Right lobe of liver (tissue), 6 donors: ENCODE measurements around the gene TOPORS. TPM values are rescaled to one million over a fixed set of nuclear protein-coding genes. Genes with fewer than 3 reads are reported as not detected.
A peak's percentile ranks its signal among the peaks of the same experiment; 100 is the strongest.

Experiments
- ATAC-seq, 4 donors: fragments of 200-7000 bp; cut with Tn5 transposase; one replicate each; pipeline ENCODE4 v1.9.1; 2020; ENCODE audit warnings: mild to moderate bottlenecking in 4 of 4, moderate library complexity in 4 of 4
- DNase-seq, 3 donors: peaks; one replicate each; pipeline ENCODE4 v3.0.0-alpha.2; 2020
- H3K27ac ChIP-seq, 3 donors: fragments of 200-600 bp; one replicate each; pipeline ENCODE4 v1.8.0; 2022
- H3K27me3 ChIP-seq, 2 donors: fragments of 200-600 bp; one replicate each; pipeline ENCODE4 v1.8.0; 2022
- H3K36me3 ChIP-seq, 4 donors: fragments of 200-600 bp; sonication (generic) in 1 of 4; one replicate each; pipeline versions ENCODE4 v1.5.1 to v1.8.0; 2017 to 2022; ENCODE audit warnings: control low read depth in 1 of 4
- H3K4me1 ChIP-seq, 4 donors: fragments of 200-600 bp; sonication (generic) in 1 of 4; one replicate each; pipeline versions ENCODE4 v1.5.1 to v1.8.0; 2017 to 2022; ENCODE audit warnings: control low read depth in 1 of 4
- H3K4me3 ChIP-seq, 3 donors: fragments of 200-600 bp; one replicate each; pipeline ENCODE4 v1.8.0; 2022
- H3K9me3 ChIP-seq, 4 donors: fragments of 200-600 bp; sonication (generic) in 1 of 4; one replicate each; pipeline versions ENCODE4 v1.5.1 to v1.8.0; 2017 to 2022; ENCODE audit warnings: control low read depth in 1 of 4
- POLR2A ChIP-seq: fragments of 450-650 bp; IDR thresholded peaks from one replicate; pipeline ENCODE4 v1.6.1; 2017; ENCODE audit warnings: antibody characterized with exemption, mild to moderate bottlenecking
- WGBS: methylation state at CpG from one replicate; pipeline ENCODE4 v1.1.6; 2018; ENCODE audit warnings: low coverage, low lambda C conversion rate; ENCODE audit not compliant: insufficient coverage; ENCODE audit errors: missing lambda C conversion rate; 5-methylcytosine and 5-hydroxymethylcytosine counted together
- intact Hi-C, 2 donors: fragments of 100-400 bp; cut with DNase I; formaldehyde crosslinking; loops; one replicate each; pipeline versions ENCODE4 v1.11.2 to v1.14.1; 2022
- total RNA-seq, 6 experiments: library from RNA; depleted of rRNA in 2 of 6; stranded (reverse); fragments of >200 nt in 2 of 6; fragmentation: NEBNext Ultra II Directional in 3 of 6; extraction: Animal tissue kit (Norgen Biotek cat#: 25700) in 3 of 6; gene quantifications; one replicate each; pipeline versions ENCODE4 v1.1.0 to v1.2.4, GENCODE V29; 2016 to 2023
- TF ChIP-seq, protein P1 (sequence below), 4 donors: fragments of 200-600 bp in 3 of 4; fragments of 450-650 bp in 1 of 4; IDR thresholded peaks; one replicate each; pipeline versions ENCODE4 v1.5.1 to v1.8.0; 2016 to 2022; ENCODE audit warnings: antibody characterized with exemption in 4 of 4, mild to moderate bottlenecking in 2 of 4
- donor health status: DM: no; HTN: yes; CAD: no.
- donor health status: DM: no; HTN: no; CAD: no.
- donor health status: DM: no; HTN: no; CAD: no.
- donor health status: DM: no; HTN: yes; CAD: no.
- donor health status: DM: no; HTN: yes; CAD: no.

Gene TOPORS
- total RNA-seq, 6 experiments from 2014 or later: 6.0 to 9.6 (median 7.9) TPM

DNA sequence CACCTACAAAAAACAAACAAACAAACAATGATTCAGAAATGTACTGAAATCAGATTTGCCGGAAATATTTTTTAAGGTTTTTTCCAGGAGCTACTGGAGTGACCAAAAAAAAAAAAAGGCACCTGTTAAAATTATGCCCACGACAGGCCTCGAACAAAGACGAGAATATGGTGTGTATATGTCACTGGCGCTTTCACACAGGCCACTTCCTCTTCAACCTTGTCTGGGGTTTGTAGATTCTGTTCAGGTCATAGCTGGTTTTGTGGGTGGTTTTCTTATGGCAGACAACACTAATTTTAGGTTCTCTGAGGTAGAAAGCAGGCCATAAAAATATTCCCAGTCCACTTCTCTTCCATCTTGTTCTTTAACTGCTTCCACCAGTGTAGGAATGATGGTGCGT is 13.6 kb upstream of the TOPORS start:
- Histone ChIP-seq H3K4me1 (no peaks in the 10 kb centered on the region), H3K36me3 (peaks cover 0 to 34% (median 5%) of the 10 kb centered on the region in 4 donors), H3K27me3 (no peaks in the 10 kb centered on the region), H3K9me3 (no peaks in the 10 kb centered on the region), H3K27ac (no peak overlapping the region), H3K4me3 (no peak overlapping the region)
- DNase-seq (no peak), ATAC-seq (no peak)
- no peak for TF ChIP-seq POLR2A
- TF ChIP-seq, protein P1, sequence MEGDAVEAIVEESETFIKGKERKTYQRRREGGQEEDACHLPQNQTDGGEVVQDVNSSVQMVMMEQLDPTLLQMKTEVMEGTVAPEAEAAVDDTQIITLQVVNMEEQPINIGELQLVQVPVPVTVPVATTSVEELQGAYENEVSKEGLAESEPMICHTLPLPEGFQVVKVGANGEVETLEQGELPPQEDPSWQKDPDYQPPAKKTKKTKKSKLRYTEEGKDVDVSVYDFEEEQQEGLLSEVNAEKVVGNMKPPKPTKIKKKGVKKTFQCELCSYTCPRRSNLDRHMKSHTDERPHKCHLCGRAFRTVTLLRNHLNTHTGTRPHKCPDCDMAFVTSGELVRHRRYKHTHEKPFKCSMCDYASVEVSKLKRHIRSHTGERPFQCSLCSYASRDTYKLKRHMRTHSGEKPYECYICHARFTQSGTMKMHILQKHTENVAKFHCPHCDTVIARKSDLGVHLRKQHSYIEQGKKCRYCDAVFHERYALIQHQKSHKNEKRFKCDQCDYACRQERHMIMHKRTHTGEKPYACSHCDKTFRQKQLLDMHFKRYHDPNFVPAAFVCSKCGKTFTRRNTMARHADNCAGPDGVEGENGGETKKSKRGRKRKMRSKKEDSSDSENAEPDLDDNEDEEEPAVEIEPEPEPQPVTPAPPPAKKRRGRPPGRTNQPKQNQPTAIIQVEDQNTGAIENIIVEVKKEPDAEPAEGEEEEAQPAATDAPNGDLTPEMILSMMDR (IDR thresholded peaks at IDR 0.05): no peak
- intact Hi-C loops: no loop called here
- WGBS: 87% methylated on average over 6 of the region's 6 CpGs

DNA sequence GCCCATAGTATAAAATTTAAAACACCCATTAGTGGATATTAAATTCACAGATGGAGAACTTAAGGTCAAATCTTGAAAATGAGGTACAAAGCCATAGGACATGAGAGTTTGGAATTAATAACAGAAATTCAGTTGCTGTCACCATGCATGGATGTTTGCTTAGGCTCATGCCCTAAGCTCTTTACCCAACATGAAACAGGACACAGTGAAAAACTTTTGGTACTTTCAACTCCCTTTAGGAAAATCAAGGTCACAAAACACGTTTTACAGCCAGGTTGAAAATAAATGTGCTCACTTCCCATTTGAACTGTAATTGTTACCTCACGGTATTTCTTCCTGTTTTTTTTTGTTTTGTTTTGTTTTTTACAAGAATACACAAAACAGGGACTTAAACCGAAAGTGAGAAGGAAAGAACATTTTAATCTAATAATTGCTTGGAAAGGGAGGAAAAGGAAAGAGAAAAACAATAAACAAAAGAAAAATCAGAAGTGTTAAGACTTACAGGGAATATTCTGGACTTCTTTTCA is 6.1 kb upstream of the TOPORS start:
- no peak for DNase-seq
- Histone ChIP-seq H3K4me1 (peaks cover 0 to under 1% (median 0%) of the 10 kb centered on the region in 4 donors), H3K27me3 (no peaks in the 10 kb centered on the region), H3K27ac (no peak overlapping the region), H3K9me3 (no peaks in the 10 kb centered on the region), H3K36me3 (no peaks in the 10 kb centered on the region), H3K4me3 (no peak overlapping the region)
- intact Hi-C loops: no loop called here
- peak in 1 of 4 donors; percentile 15 for ATAC-seq
- TF ChIP-seq, protein P1 (IDR thresholded peaks at IDR 0.05): no peak
- no peak for TF ChIP-seq POLR2A
- 30% methylated on average over 3 of the region's 3 CpGs for WGBS

DNA sequence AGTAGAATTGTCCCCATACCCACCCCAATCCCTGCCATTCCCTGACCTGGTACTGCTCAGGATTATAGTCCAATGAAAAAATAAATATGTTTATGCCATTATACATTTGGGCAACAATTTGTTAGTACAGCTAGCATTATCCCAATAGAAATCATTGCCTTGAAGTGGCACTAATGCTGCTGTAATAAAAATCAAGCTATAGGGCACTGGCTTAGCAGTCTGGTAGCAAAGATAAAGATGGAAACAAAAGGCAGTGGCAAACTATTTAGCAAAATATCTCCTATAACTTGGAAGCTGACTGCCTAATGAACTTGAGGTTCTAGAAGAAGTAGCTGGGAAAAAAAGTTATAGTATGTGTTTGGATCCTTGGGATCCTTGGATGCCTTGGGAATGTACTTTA is 2.2 kb upstream of the TOPORS start:
- no peak overlapping the region for H3K27ac ChIP-seq
- peaks cover 0 to 13% (median 5%) of the 10 kb centered on the region in 4 donors for H3K4me1 ChIP-seq
- ATAC-seq (no peak), DNase-seq (no peak)
- no peaks in the 10 kb centered on the region for H3K27me3 ChIP-seq
- intact Hi-C loops: no loop called here
- H3K36me3 ChIP-seq: no peaks in the 10 kb centered on the region
- no peaks in the 10 kb centered on the region for H3K9me3 ChIP-seq
- H3K4me3 ChIP-seq: no peak overlapping the region
- TF ChIP-seq, protein P1 (IDR thresholded peaks at IDR 0.05): no peak
- TF ChIP-seq POLR2A: no peak

DNA sequence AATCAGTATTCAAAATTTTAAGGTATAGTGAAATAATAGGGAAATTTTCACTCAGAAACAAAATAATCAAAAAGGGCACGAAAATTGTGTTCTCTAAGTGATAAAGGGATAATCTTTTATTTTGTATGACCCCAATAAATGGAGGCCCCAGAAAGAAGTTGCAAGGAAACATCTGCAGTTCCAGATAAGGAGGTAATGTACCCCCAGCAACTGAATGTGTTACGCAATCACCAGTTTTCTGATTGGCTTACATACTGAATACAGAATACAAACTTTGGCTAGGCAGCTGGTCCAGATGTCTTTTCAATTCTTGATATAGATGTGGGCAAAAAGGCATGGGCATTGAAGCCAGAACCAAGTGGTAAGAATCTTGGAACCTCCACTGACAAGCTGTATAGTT is 1.7 kb upstream of the TOPORS start:
- no peak for DNase-seq
- TF ChIP-seq, protein P1 (IDR thresholded peaks at IDR 0.05): no peak
- no peak for TF ChIP-seq POLR2A
- Histone ChIP-seq H3K9me3 (no peaks in the 10 kb centered on the region), H3K27ac (no peak overlapping the region), H3K4me3 (no peak overlapping the region), H3K4me1 (peaks cover 0 to 13% (median 6%) of the 10 kb centered on the region in 4 donors), H3K27me3 (no peaks in the 10 kb centered on the region), H3K36me3 (no peaks in the 10 kb centered on the region)
- 70% methylated on average over 2 of the region's 2 CpGs for WGBS
- intact Hi-C loops: no loop called here
- no peak for ATAC-seq
